Panc1 (cell line): ENCODE measurements around the gene BRAP. TPM values are rescaled to one million over a fixed set of nuclear protein-coding genes. Genes with fewer than 3 reads are reported as not detected.

Experiments
- ATAC-seq: fragments of 200-7000 bp; cut with Tn5 transposase; 2 replicates; pipeline ENCODE4 v1.9.1; 2020; ENCODE audit warnings: mild to moderate bottlenecking, moderate library complexity
- BruUV-seq: library from RNA; stranded (reverse); fragments of 400-500 nt; replicated peaks from 2 replicates; lab custom pipeline; 2021; lab: Mats Ljungman, UMichigan
- CTCF ChIA-PET: fragments of 300-600 bp; sonication (Branson Sonifier 250); formaldehyde crosslinking; loops from one replicate; lab custom pipeline; 2022; ENCODE audit warnings: antibody characterized with exemption; lab: Charles Lee
- POLR2A ChIA-PET: fragments of 300-600 bp; sonication (Branson Sonifier 250); formaldehyde crosslinking; loops from one replicate; lab custom pipeline; 2022; ENCODE audit warnings: antibody characterized with exemption; lab: Charles Lee
- DNase-seq: peaks from one replicate; pipeline ENCODE4 v3.0.0-alpha.2; 2010; ENCODE audit warnings: low read depth, low spot score
- H3K27ac ChIP-seq: 2 replicates; pipeline ENCODE4 v1.5.1; 2011; ENCODE audit warnings: mild to moderate bottlenecking, low read length, inconsistent platforms
- H3K27me3 ChIP-seq: fragments of 200-500 bp; sonication (Bioruptor generic); 2 replicates; pipeline ENCODE4 v1.6.0; 2014; ENCODE audit warnings: low read length, inconsistent platforms; ENCODE audit not compliant: control insufficient read depth, insufficient read depth
- H3K36me3 ChIP-seq: fragments of 200-500 bp; sonication (Bioruptor generic); 2 replicates; pipeline ENCODE4 v1.5.1; 2014; ENCODE audit warnings: inconsistent platforms, mild to moderate bottlenecking, low read length, moderate library complexity; ENCODE audit not compliant: control insufficient read depth, insufficient read depth
- H3K4me1 ChIP-seq: 2 replicates; pipeline ENCODE4 v1.5.1; 2011; ENCODE audit warnings: inconsistent platforms, mild to moderate bottlenecking, low read length, moderate library complexity; ENCODE audit not compliant: control insufficient read depth, insufficient read depth
- H3K4me3 ChIP-seq, 2 experiments: 2 replicates each; pipeline ENCODE4 v1.5.1; 2011 to 2012; ENCODE audit warnings: low read depth in 2 of 2, low read length in 2 of 2, mild to moderate bottlenecking in 2 of 2, inconsistent platforms in 1 of 2, moderate library complexity in 1 of 2
- H3K9me3 ChIP-seq: fragments of 200-500 bp; sonication (Bioruptor generic); 2 replicates; pipeline ENCODE4 v1.5.1; 2014; ENCODE audit warnings: low read depth, mild to moderate bottlenecking, inconsistent platforms, low read length, moderate library complexity; ENCODE audit not compliant: control insufficient read depth, insufficient read depth
- CTCF ChIP-seq: fragments of 450-650 bp; IDR thresholded peaks from 2 replicates; pipeline ENCODE4 v1.5.1; 2017; ENCODE audit warnings: mild to moderate bottlenecking
- POLR2AphosphoS5 ChIP-seq: IDR thresholded peaks from 2 replicates; pipeline ENCODE4 v1.6.1; 2012; ENCODE audit warnings: mild to moderate bottlenecking, low read depth, low read length, moderate library complexity
- REST ChIP-seq, 2 experiments: IDR thresholded peaks; 2 replicates each; pipeline ENCODE4 v1.6.1; 2011 to 2012; ENCODE audit warnings: low read depth in 2 of 2, control low read depth in 1 of 2, low read length in 1 of 2, mild to moderate bottlenecking in 1 of 2, moderate library complexity in 1 of 2; ENCODE audit not compliant: insufficient read depth in 1 of 2
- SIN3A ChIP-seq: IDR thresholded peaks from 2 replicates; pipeline ENCODE4 v1.6.1; 2012; ENCODE audit warnings: low read depth, mild to moderate bottlenecking, low read length, moderate library complexity, borderline replicate concordance; ENCODE audit not compliant: insufficient read depth
- TCF7L2 ChIP-seq: IDR thresholded peaks from 2 replicates; pipeline ENCODE4 v1.6.1; 2011; ENCODE audit warnings: mild to moderate bottlenecking, low read depth, low read length, inconsistent platforms
- in situ Hi-C: cut with HindIII; loops from 2 replicates; pipeline ENCODE4 v1.10.0; 2016; ENCODE audit warnings: low sequenced_read_pairs, low pct_unique_long_range_greater_than_20kb
- intact Hi-C: fragments of 100-400 bp; cut with micrococcal nuclease; formaldehyde crosslinking; loops from one replicate; pipeline ENCODE4 v1.10.0; 2022; ENCODE audit not compliant: unreplicated experiment
- total RNA-seq: library from RNA; stranded (reverse); gene quantifications from one replicate; pipeline ENCODE4 v1.2.1, GENCODE V29; 2021; ENCODE audit not compliant: unreplicated experiment

BRAP gene
- total RNA-seq, 1 experiment from 2014 or later: 19.6 TPM

GRCh38 chr12:111705672-111706071 is 19.9 kb upstream of the BRAP start:
- no peak for TF ChIP-seq TCF7L2
- no peak for TF ChIP-seq CTCF
- TF ChIP-seq REST (IDR thresholded peaks at IDR 0.05; ENCODE audit: insufficient read depth in 1 of 2, low read depth in 2 of 2, low read length in 1 of 2): no peak
- TF ChIP-seq SIN3A: no peak
- no peak for TF ChIP-seq POLR2AphosphoS5
- H3K27ac ChIP-seq: no peak overlapping the region
- H3K9me3 ChIP-seq: no peaks in the 10 kb centered on the region
- intact Hi-C loops: no loop called here
- no peaks in the 10 kb centered on the region for H3K4me1 ChIP-seq
- BruUV-seq: no TSS peak
- DNase-seq (no peak), ATAC-seq (no peak)
- CTCF ChIA-PET: no interaction called here
- H3K36me3 ChIP-seq: no peaks in the 10 kb centered on the region; the same call in 1 of the 2 replicates
- H3K4me3 ChIP-seq: no peak overlapping the region
- H3K27me3 ChIP-seq: no peaks in the 10 kb centered on the region
- in situ Hi-C loops: no loop called here
- POLR2A ChIA-PET: interaction anchor here (1.0 kb wide), 1 partner anchor 15 kb away, joined by 5 read pairs; no protein-coding TSS in a partner anchor

GRCh38 chr12:111699962-111700361 is 14.2 kb upstream of the BRAP start:
- POLR2A ChIA-PET: no interaction called here
- CTCF ChIA-PET: no interaction called here
- in situ Hi-C loops: loop anchor here (25.0 kb wide), 1 partner anchor 113 kb away; the partner anchor contains the start of gene ATXN2

More at GRCh38 chr12:111699962-111700361, 14.2 kb upstream of the BRAP start:
- no peak for DNase-seq
- no TSS peak for BruUV-seq
- Histone ChIP-seq H3K27ac (no peak overlapping the region), H3K9me3 (no peaks in the 10 kb centered on the region), H3K36me3 (no peaks in the 10 kb centered on the region; the same call in none of the 2 replicates), H3K4me1 (no peaks in the 10 kb centered on the region), H3K4me3 (no peak overlapping the region), H3K27me3 (no peaks in the 10 kb centered on the region)
- intact Hi-C loops: no loop called here
- TF ChIP-seq CTCF (no peak), POLR2AphosphoS5 (no peak), TCF7L2 (no peak), REST (IDR thresholded peaks at IDR 0.05; ENCODE audit: insufficient read depth in 1 of 2, low read depth in 2 of 2, low read length in 1 of 2) (no peak), SIN3A (no peak)
- no peak for ATAC-seq
